HPDE6-E6E7 (cell line): Measurements from ENCODE around the gene CBFB.

Source experiments
- DNase-seq: peaks from one replicate; pipeline ENCODE4 v3.0.0; 2011; ENCODE audit warnings: missing footprints; ENCODE audit errors: extremely low spot score

Gene CBFB

GRCh38 chr16:67016681-67017420, 12.1 kb upstream of the CBFB start:
- DNase-seq = no peak

DNA sequence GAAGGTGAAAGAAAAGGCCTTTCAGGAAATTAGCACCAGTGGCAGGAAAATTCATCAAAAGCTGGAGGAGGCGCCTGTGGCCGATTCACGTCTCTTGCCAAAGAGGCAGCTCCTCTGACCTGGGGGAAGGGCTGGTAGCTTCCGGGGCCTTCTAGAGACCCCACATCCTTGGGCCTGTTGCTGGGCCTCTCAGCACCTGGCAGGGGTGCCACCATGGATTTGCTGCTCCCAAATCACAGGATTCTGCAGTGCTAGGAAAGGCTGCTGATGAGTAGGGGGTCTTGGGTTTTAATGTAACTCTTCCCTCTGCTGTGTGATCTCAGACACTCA, 11.6 kb upstream of the CBFB start:
- DNase-seq = no peak

GRCh38 chr16:67017810-67018488, 11.0 kb upstream of the CBFB start:
- DNase-seq = peak; percentile 97

DNA sequence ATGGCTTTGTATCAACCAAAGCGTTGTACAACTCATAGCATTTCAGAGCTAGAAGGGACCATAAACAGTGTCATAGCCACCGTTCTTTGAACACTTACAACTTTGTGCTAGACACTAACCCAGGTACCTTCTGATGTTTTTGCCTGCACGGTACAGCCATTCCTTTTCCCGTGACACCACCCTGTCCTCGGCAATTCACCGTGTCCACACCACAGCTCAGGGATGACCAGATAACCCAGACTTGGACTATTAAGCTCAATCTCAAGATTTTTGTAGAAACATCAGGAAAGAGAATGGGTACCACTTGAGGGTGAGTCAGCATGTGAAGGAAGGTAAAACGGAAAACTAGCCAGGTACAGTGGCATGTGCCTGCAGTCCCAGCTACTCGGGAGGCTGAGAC, 9.8 kb upstream of the CBFB start:
- DNase-seq = no peak

GRCh38 chr16:67021321-67021720, 7.6 kb upstream of the CBFB start:
- DNase-seq = no peak

DNA sequence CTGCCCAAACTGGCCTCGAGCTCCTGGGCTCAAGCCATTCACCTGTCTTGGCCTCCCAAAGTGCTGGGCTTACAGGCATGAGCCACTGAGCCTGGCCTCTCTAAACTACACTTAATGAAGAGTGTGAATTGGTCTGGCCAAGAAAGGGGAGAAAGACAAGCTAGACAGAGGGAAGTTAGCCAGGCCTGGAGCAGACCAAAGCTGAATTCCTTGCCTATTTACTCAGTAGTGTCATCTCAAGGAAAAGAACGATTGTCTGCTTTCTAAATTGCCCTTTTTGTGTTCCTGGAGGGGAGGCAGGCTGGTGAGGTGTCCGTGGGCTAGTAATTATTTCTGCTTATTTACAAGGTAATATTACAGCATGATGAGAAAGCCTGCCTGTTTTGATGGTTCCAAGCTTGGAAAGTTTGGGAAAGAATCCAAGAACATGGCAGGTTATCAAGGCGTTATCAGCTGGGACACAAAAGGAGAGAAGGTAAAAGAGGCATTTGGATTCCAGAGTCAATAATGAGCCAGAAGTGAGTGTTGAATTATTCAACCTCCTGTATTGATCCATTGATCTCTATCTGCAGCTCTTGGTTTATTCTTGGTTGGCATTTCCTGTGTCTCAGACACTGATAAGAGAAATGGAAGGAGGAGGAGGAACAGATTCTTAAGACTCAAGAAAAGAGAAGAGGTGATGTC, 6.3 kb upstream of the CBFB start:
- DNase-seq = no peak

GRCh38 chr16:67023689-67024088, 5.3 kb upstream of the CBFB start:
- no peak for DNase-seq

DNA sequence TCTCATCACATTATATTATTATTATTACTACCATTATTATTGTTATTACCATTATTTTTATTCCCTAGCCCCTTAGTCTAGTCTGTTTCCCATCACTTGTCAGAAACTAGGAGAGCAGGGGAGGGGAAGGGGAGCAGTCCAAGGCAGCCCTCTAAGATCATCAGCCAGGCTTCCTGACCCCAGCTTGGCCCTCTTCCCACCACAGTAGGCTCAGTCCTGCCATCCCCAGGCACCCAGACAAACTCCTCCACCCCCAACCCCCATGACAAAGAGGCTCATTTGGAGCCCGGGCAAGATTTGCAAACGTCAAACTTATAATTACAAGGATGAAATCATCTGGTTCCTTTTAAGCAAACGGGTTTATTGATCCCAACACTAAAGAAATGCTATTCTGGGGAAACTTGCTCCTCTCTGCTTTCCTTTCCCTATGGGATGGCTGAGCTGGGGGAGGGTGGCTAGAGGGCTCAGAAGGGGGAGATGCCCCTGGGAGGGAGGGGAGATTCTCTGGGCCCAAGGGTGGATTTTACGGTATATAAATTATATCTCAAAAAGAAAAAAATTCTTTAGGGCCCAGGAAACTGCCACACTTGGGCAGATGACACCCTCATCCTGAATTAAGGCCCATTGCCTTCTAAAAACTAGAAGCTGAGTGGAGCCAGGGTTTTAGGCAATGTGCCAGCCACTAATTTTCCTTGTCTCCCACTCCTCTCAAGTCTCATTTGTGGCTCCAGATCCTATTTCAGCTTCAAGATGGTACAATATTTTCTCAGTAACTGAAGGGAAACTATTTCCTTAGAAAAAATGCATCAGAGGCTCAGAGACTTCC, 4.4 kb upstream of the CBFB start:
- no peak for DNase-seq

DNA sequence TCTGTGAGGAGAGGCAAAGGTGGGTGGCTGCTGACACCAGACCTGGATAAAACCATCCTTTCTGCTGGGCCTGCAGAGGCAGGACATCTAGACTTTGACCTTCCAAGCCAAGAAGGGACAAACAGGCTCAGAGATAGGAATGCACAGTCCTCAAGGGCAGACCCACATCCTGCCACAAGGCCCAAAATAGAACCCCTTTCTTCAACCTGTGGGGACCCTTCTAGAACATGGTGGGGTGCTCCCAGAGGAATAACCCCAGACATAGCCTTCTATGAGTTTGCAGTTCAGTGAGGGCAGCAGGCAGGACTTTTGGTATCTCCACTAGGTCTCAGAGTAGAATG, 3.8 kb upstream of the CBFB start:
- DNase-seq = no peak

DNA sequence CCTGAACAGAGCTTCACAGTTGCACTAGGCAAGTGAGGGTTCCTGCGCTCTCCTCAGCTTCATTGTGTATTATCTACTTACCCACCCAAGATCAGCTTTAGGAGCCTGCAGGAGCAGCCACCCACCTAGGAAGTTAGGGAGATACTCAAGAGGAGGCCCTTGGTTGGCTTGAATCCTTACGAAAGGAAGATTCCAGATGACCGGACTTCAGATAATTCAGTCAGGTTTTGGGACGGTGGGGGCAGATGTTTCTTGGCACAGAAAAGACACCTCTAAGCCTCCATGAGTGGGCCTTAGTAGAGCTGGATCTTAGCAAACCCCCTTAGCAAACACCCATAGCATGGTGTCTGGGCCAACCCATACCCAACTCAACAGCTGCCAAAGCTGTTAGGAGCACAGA, 2.4 kb upstream of the CBFB start:
- no peak for DNase-seq

DNA sequence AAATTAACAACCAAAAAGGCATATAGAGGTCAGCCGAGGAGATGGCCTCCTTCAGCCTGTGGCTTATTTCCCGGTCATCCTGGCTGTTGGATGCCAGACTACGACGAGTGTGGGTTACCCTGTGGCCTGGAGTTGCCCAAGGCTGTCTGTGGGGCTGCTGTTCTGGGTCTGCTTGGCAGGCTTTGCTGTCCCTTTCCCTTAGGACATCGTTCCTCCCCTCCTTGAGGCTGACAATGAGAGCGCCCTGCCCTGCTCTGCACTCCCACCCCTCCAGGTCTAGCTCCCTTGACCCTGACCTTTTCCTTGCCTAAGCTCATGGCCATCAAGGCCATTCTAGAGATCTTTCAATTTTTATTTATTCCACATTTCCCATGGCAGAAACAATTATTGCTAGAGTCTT, 1.9 kb upstream of the CBFB start:
- DNase-seq = no peak

DNA sequence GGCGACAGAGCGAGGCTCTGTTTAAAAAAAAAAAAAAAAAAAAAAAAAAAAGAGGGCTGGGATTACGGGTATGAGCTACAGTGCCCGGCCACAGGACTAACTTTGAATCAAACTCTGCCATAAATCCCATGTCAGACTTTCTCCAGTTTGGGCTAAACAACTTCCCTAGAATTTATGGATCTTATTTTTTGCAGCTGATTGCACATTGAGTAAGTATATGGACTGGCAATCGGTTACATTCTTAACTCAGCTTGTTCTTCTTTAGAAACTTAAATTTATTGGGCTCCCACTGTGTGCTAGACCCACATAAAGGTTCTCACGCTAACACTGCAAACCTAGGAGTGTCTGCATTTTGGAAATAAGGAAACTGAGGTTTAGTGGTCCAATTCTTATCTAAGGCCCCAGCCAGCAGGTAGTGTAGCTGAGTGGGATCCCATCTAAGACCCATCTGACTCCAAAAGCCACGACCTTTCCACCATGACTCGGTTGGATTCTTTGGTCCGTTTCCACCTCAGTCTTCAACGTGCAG, 718 bp upstream of the CBFB start:
- DNase-seq = peak; percentile 31

DNA sequence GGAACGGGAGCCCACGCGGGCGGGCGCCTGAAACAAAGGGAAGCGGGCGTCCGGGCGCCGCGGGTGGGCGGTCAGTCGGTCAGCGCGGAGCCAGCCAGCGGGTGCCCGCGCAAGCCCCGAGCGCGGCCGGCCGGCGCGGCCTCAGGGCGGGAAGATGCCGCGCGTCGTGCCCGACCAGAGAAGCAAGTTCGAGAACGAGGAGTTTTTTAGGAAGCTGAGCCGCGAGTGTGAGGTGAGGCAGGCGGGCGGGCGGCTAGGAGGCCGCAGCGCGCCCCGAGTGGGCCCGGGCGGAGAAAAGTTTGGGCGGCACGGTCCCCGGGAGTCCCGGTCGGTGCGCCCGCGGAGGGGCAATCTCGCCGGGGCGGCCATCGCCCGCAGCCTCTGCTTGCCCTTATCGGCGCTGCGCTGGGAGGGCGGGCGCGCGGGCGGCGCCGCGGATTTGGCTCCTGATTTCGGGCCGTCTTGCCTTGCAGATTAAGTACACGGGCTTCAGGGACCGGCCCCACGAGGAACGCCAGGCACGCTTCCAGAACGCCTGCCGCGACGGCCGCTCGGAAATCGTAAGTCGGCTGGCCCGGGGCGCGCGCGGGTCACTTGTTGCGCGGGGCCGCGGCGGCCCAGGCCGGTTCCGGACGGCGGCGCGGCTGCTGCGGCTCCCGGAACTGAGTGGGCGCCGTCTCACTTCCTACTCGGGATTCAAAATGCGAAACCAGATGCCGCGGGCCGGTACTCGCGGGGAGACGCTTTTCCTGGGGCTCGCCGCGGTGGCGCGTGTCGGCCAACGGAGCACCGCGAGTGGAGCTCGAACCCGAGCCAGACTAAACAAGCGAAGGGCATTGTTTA, 526 bp downstream of the CBFB start:
- DNase-seq = no peak

- DNase-seq = no peak
These were observed 1.4 kb downstream of the CBFB start for GRCh38 chr16:67030221-67030962.

GRCh38 chr16:67034487-67034886, 5.5 kb downstream of the CBFB start:
- DNase-seq = no peak

- DNase-seq = no peak
These were observed 6.4 kb downstream of the CBFB start for GRCh38 chr16:67035364-67035763.

GRCh38 chr16:67036323-67036741, 7.4 kb downstream of the CBFB start:
- DNase-seq = no peak

GRCh38 chr16:67039260-67040020, 10.5 kb downstream of the CBFB start:
- no peak for DNase-seq

DNA sequence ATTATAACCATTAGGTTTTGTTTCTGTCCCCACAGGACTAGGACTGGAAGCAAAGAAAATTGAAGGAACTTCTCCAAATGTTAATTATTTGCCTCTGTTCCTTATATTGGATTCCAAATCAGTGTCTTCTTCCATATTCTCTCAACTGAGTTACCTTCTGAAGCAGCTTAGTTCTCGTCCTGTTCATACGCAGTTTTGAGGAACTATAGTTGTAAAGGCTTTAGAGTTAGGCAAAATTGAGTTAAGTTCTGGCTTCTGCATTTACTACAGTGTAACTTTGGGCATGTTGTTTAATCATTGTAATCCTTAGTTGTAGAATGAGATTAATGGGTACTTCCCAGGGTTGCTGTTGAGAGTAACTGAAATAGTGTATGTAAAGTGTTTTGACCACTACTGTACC, 11.2 kb downstream of the CBFB start:
- no peak for DNase-seq

DNA sequence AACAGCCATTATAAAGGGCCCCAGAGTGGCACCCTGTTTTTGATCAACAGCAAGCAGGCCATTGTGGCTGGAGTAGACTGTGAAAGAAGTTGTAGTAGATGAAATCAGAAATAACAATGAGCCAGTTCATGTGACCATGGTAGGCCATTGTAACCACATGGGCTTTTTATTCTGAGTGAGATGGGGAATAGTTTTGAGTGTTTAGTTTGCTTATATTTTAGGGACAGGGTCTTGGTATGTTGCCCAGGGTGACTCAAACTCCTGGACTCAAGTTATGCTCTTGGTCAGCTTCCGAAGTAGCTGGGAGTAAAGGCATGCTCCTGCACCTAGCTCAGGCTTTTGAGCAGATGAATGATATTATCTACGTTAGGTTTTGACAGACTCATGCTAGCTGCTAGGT, 12.0 kb downstream of the CBFB start:
- no peak for DNase-seq
